HepG2 (cell line): Measurements from ENCODE around the gene NEK7. TPM values are rescaled to one million over a fixed set of nuclear protein-coding genes. Genes with fewer than 3 reads are reported as not detected.
A peak's percentile ranks its signal among the peaks of the same experiment; 100 is the strongest.

Experiments used
- FOXP1 ChIP-seq, 2 experiments: fragments of 450-650 bp in 1 of 2; IDR thresholded peaks; 2 replicates each; pipeline ENCODE4 v1.6.1; 2017 to 2018; ENCODE audit warnings: antibody characterized with exemption in 1 of 2
- KDM6A ChIP-seq: IDR thresholded peaks from 2 replicates; pipeline ENCODE4 v1.6.1; 2016; ENCODE audit warnings: low read depth
- KLF15 ChIP-seq: sonication (generic); formaldehyde crosslinking; IDR thresholded peaks from 2 replicates; pipeline ENCODE4 v1.8.1; 2023; ENCODE audit warnings: borderline replicate concordance, mild to moderate bottlenecking, inconsistent platforms, missing genetic modification reagents, mixed read lengths
- LCORL ChIP-seq, 2 experiments: fragments of 450-650 bp in 1 of 2; sonication (generic) in 1 of 2; formaldehyde crosslinking in 1 of 2; IDR thresholded peaks; 2 replicates each; pipeline versions ENCODE4 v1.5.0 to v1.6.1; 2017 to 2020; ENCODE audit warnings: antibody characterized with exemption in 1 of 2, missing genetic modification reagents in 1 of 2
- MAFK ChIP-seq, 2 experiments: IDR thresholded peaks in 1 of 2; conservative IDR thresholded peaks in 1 of 2; 2 replicates each; pipeline ENCODE4 v1.6.1; 2011; ENCODE audit warnings: improper control_type of control experiment in 2 of 2, low read length in 2 of 2
- MED8 ChIP-seq: sonication (generic); formaldehyde crosslinking; IDR thresholded peaks from 2 replicates; pipeline ENCODE4 v1.8.1; 2023; ENCODE audit warnings: mild to moderate bottlenecking, missing genetic modification reagents; ENCODE audit not compliant: insufficient replicate concordance
- SNAPC4 ChIP-seq: sonication (generic); formaldehyde crosslinking; IDR thresholded peaks from 2 replicates; pipeline ENCODE4 v1.4.0; 2020; ENCODE audit warnings: mild to moderate bottlenecking, missing genetic modification reagents
- SSRP1 ChIP-seq: IDR thresholded peaks from 2 replicates; pipeline ENCODE4 v1.6.1; 2016; ENCODE audit warnings: control low read depth
- TERF1 ChIP-seq: sonication (generic); formaldehyde crosslinking; IDR thresholded peaks from 2 replicates; pipeline ENCODE4 v1.8.0; 2022; ENCODE audit warnings: mild to moderate bottlenecking, missing genetic modification reagents, moderate library complexity
- ZNF101 ChIP-seq: sonication (generic); formaldehyde crosslinking; IDR thresholded peaks from 2 replicates; pipeline ENCODE4 v1.4.0; 2020; ENCODE audit warnings: mild to moderate bottlenecking, low read depth, missing genetic modification reagents, borderline replicate concordance
- ZNF251 ChIP-seq: sonication (generic); formaldehyde crosslinking; IDR thresholded peaks from 2 replicates; pipeline ENCODE4 v1.9.0; 2021; ENCODE audit warnings: mild to moderate bottlenecking, missing genetic modification reagents
- ZNF563 ChIP-seq: sonication (generic); formaldehyde crosslinking; IDR thresholded peaks from 2 replicates; pipeline ENCODE4 v1.8.0; 2022; ENCODE audit warnings: mild to moderate bottlenecking, moderate library complexity, missing genetic modification reagents
- ZNF816 ChIP-seq: sonication (generic); formaldehyde crosslinking; IDR thresholded peaks from 2 replicates; pipeline ENCODE4 v1.8.0; 2022; ENCODE audit warnings: missing genetic modification reagents, mild to moderate bottlenecking, borderline replicate concordance
- polyA plus RNA-seq, 8 experiments: library from polyadenylated mRNA; depleted of rRNA in 3 of 8; stranded (reverse) in 7 of 8; unstranded in 1 of 8; fragments of >200 nt; fragmentation: Illumina TruSeq in 4 of 8; extraction: Trizol in 4 of 8; gene quantifications; 2 replicates each; pipeline versions ENCODE4 v1.2.1 to v1.2.3, GENCODE V29; 2011 to 2016; ENCODE audit warnings: low read depth in 4 of 8, missing spikeins in 1 of 8, mixed read lengths in 1 of 8; ENCODE audit not compliant: insufficient read depth in 1 of 8
- total RNA-seq, 5 experiments: library from RNA; depleted of rRNA; stranded (reverse); fragments of >200 nt; fragmentation: Illumina TruSeq; extraction: Trizol; gene quantifications; 2 replicates each; pipeline ENCODE4 v1.2.3, GENCODE V29; 2016; ENCODE audit warnings: low read depth in 1 of 5
- TF ChIP-seq, protein P1 (sequence below): sonication (generic); formaldehyde crosslinking; IDR thresholded peaks from 2 replicates; pipeline ENCODE4 v1.4.0; 2020; ENCODE audit warnings: missing genetic modification reagents
- TF ChIP-seq, protein P2 (sequence below): sonication (generic); formaldehyde crosslinking; IDR thresholded peaks from 2 replicates; pipeline ENCODE4 v1.8.0; 2022; ENCODE audit warnings: mild to moderate bottlenecking, missing genetic modification reagents
- TF ChIP-seq, protein P3 (sequence below): sonication (generic); formaldehyde crosslinking; IDR thresholded peaks from 2 replicates; pipeline ENCODE4 v1.5.0; 2020; ENCODE audit warnings: mild to moderate bottlenecking, missing genetic modification reagents, borderline replicate concordance

The NEK7 gene
- total and polyA plus RNA-seq, 2 of the 13 experiments (the other 11 are each of a cell fraction or from before 2014, with no cell fraction given) = 18.1 to 19.2 TPM

GRCh38 chr1:198162091-198162767, 5.4 kb downstream of the NEK7 start (continued):
- TF ChIP-seq, protein P1, sequence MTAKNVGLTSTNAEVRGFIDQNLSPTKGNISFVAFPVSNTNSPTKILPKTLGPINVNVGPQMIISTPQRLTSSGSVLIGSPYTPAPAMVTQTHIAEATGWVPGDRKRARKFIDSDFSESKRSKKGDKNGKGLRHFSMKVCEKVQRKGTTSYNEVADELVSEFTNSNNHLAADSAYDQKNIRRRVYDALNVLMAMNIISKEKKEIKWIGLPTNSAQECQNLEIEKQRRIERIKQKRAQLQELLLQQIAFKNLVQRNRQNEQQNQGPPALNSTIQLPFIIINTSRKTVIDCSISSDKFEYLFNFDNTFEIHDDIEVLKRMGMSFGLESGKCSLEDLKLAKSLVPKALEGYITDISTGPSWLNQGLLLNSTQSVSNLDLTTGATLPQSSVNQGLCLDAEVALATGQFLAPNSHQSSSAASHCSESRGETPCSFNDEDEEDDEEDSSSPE (CRISPR knock-in tag) = no peak
- no peak for TF ChIP-seq SSRP1 (CRISPR knock-in tag)
- TF ChIP-seq, protein P2, sequence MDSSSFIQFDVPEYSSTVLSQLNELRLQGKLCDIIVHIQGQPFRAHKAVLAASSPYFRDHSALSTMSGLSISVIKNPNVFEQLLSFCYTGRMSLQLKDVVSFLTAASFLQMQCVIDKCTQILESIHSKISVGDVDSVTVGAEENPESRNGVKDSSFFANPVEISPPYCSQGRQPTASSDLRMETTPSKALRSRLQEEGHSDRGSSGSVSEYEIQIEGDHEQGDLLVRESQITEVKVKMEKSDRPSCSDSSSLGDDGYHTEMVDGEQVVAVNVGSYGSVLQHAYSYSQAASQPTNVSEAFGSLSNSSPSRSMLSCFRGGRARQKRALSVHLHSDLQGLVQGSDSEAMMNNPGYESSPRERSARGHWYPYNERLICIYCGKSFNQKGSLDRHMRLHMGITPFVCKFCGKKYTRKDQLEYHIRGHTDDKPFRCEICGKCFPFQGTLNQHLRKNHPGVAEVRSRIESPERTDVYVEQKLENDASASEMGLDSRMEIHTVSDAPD (CRISPR knock-in tag) = no peak
- TF ChIP-seq SNAPC4 (CRISPR knock-in tag) = no peak
- no peak for TF ChIP-seq MED8
- TF ChIP-seq KDM6A (CRISPR knock-in tag) = peak; percentile 49; the same call in 1 of the 2 replicates
- no peak for TF ChIP-seq ZNF816 (CRISPR knock-in tag)
- TF ChIP-seq KLF15 = no peak
- no peak for TF ChIP-seq ZNF101 (CRISPR knock-in tag)
- no peak for TF ChIP-seq ZNF563 (CRISPR knock-in tag)
- no peak for TF ChIP-seq TERF1 (CRISPR knock-in tag)
- TF ChIP-seq, protein P3, sequence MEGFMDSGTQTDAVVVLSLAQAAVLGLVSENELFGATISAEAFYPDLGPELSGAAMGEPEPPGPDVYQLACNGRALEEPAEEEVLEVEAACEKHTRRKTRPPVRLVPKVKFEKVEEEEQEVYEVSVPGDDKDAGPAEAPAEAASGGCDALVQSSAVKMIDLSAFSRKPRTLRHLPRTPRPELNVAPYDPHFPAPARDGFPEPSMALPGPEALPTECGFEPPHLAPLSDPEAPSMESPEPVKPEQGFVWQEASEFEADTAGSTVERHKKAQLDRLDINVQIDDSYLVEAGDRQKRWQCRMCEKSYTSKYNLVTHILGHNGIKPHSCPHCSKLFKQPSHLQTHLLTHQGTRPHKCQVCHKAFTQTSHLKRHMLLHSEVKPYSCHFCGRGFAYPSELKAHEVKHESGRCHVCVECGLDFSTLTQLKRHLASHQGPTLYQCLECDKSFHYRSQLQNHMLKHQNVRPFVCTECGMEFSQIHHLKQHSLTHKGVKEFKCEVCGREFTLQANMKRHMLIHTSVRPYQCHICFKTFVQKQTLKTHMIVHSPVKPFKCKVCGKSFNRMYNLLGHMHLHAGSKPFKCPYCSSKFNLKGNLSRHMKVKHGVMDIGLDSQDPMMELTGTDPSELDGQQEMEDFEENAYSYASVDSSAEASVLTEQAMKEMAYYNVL = no peak
- no peak for TF ChIP-seq LCORL (IDR thresholded peaks at IDR 0.05)
- TF ChIP-seq LCORL (CRISPR knock-in tag; IDR thresholded peaks at IDR 0.05) = peak; percentile 53; the same call in 1 of the 2 replicates
- TF ChIP-seq FOXP1 (IDR thresholded peaks at IDR 0.05) = no peak
- TF ChIP-seq FOXP1 (CRISPR knock-in tag; IDR thresholded peaks at IDR 0.05) = no peak
- TF ChIP-seq ZNF251 (CRISPR knock-in tag) = no peak
- TF ChIP-seq MAFK (conservative IDR thresholded peaks at IDR 0.05 in 1 of 2, IDR thresholded peaks at IDR 0.05 in 1 of 2; ENCODE audit: low read length in 2 of 2) = no peak
